ENCODE results near the gene ANKRD13A.
"Not testable (repeated sequence)": the region's sequence is repeated elsewhere in the genome, so short reads cannot be mapped to it uniquely, and the experiment has no call there.

Gene ANKRD13A

GRCh38 chr12:110080410-110080809 is 81.2 kb downstream of the ANKRD13A start:
- no peak for TF ChIP-seq CTCF (conservative IDR thresholded peaks at IDR 0.05)

GRCh38 chr12:110084314-110085015 is 85.2 kb downstream of the ANKRD13A start:
- no peak overlapping the region for H3K27ac ChIP-seq
- TF ChIP-seq CTCF (conservative IDR thresholded peaks at IDR 0.05) = no peak

More at GRCh38 chr12:110080410-110080809, 81.2 kb downstream of the ANKRD13A start:
- H3K27ac ChIP-seq = no peak overlapping the region

- not testable (repeated sequence) for H3K27ac ChIP-seq
Observed at GRCh38 chr12:110088216-110088615, 89.0 kb downstream of the ANKRD13A start.

- TF ChIP-seq CTCF (conservative IDR thresholded peaks at IDR 0.05) = no peak
- no peak overlapping the region for H3K27ac ChIP-seq
Observed at GRCh38 chr12:110088936-110089335, 89.7 kb downstream of the ANKRD13A start.
